Measurements from ENCODE around the gene AMDHD1. TPM values are rescaled to one million over a fixed set of nuclear protein-coding genes. Genes with fewer than 3 reads are reported as not detected.

The AMDHD1 gene
- 1 to 10 TPM; 1.4 to 1.7 TPM for total RNA-seq

GRCh38 chr12:95943330-95943842 is at the start of gene AMDHD1:
TSS of gene AMDHD1 (plus strand) at chr12:95943331. CDS start at chr12:95943399, 68 bp downstream.
- ChIA-PET POLR2A (interaction anchor here (0.6 to 1.0 kb wide), 3 partner anchors 55 to 335 kb away, joined by 3 to 4 read pairs (median 3); partner anchors contain the start of gene LTA4H), CTCF (interaction anchor here (0.6 to 6.1 kb wide), 5 partner anchors 10 to 573 kb away, joined by 3 to 42 read pairs (median 20); no protein-coding TSS in a partner anchor)
- ATAC-seq = peak; percentile 77
- Mint-ChIP-seq H3K36me3 (ENCODE audit: low read depth) (no peaks in the 10 kb centered on the region), H3K27ac (peak within 1 kb of the TSS; percentile 91), H3K4me3 (peak within 1 kb of the TSS; percentile 84), H3K27me3 (no peaks in the 10 kb centered on the region), H3K4me1 (peaks cover 4% of the 10 kb centered on the region), H3K9me3 (ENCODE audit: low read depth) (no peaks in the 10 kb centered on the region)
- DNase-seq = peak; percentile 80
- intact Hi-C loops (cut with DNase I, micrococcal nuclease) = loop anchor here (2.0 to 10.0 kb wide), 9 partner anchors 25 to 941 kb away; partner anchors contain the start of genes LTA4H (in 2 of the 2), SNRPF (in 2 of the 2), FGD6 (in 1 of the 2) and METAP2 (in 1 of the 2)

- H3K4me1 Mint-ChIP-seq = no peaks in the 10 kb centered on the region
- intact Hi-C loops (cut with DNase I, micrococcal nuclease) = no loop called here
- POLR2A ChIA-PET = interaction anchor here (0.7 kb wide), 1 partner anchor 9 kb away, joined by 4 read pairs; no protein-coding TSS in a partner anchor
- CTCF ChIA-PET = interaction anchor here (0.6 kb wide), 1 partner anchor 101 kb away, joined by 3 read pairs; no protein-coding TSS in a partner anchor
- H3K27ac Mint-ChIP-seq = no peak overlapping the region
- DNase-seq (no peak), ATAC-seq (no peak)
- H3K4me3 Mint-ChIP-seq = no peak overlapping the region
- H3K9me3 Mint-ChIP-seq (ENCODE audit: low read depth) = no peaks in the 10 kb centered on the region
- peaks cover 11% of the 10 kb centered on the region for H3K27me3 Mint-ChIP-seq
- no peaks in the 10 kb centered on the region for H3K36me3 Mint-ChIP-seq (ENCODE audit: low read depth)
Observed at GRCh38 chr12:95896846-95897245, 46.3 kb upstream of the AMDHD1 start.

GRCh38 chr12:95898081-95898480 is 45.0 kb upstream of the AMDHD1 start:
- ATAC-seq = no peak
- ChIA-PET POLR2A (no interaction called here), CTCF (no interaction called here)
- Mint-ChIP-seq H3K27me3 (peaks cover 16% of the 10 kb centered on the region), H3K36me3 (ENCODE audit: low read depth) (no peaks in the 10 kb centered on the region), H3K4me1 (no peaks in the 10 kb centered on the region), H3K9me3 (ENCODE audit: low read depth) (no peaks in the 10 kb centered on the region), H3K4me3 (no peak overlapping the region), H3K27ac (no peak overlapping the region)
- no peak for DNase-seq
- intact Hi-C loops (cut with DNase I, micrococcal nuclease) = no loop called here

- Mint-ChIP-seq H3K27ac (no peak overlapping the region), H3K36me3 (ENCODE audit: low read depth) (no peaks in the 10 kb centered on the region), H3K9me3 (ENCODE audit: low read depth) (no peaks in the 10 kb centered on the region), H3K4me1 (no peaks in the 10 kb centered on the region), H3K4me3 (no peak overlapping the region), H3K27me3 (peaks cover 8% of the 10 kb centered on the region)
- intact Hi-C loops (cut with DNase I, micrococcal nuclease) = no loop called here
- ATAC-seq = no peak
- CTCF ChIA-PET = interaction anchor here (1.5 to 2.5 kb wide), 2 partner anchors 9 to 90 kb away, joined by 5 to 10 read pairs; no protein-coding TSS in a partner anchor
- POLR2A ChIA-PET = no interaction called here
- DNase-seq = no peak
Observed at GRCh38 chr12:95908573-95908972, 34.6 kb upstream of the AMDHD1 start.

- Mint-ChIP-seq H3K27ac (no peak overlapping the region), H3K9me3 (ENCODE audit: low read depth) (no peaks in the 10 kb centered on the region), H3K4me3 (no peak overlapping the region), H3K36me3 (ENCODE audit: low read depth) (no peaks in the 10 kb centered on the region), H3K4me1 (no peaks in the 10 kb centered on the region), H3K27me3 (peaks cover 6% of the 10 kb centered on the region)
- ChIA-PET POLR2A (no interaction called here), CTCF (interaction anchor here (1.5 to 2.5 kb wide), 2 partner anchors 8 to 89 kb away, joined by 5 to 10 read pairs; no protein-coding TSS in a partner anchor)
- intact Hi-C loops (cut with DNase I, micrococcal nuclease) = loop anchor here in 1 of 2 experiments (10.0 kb wide), 1 partner anchor 305 kb away; no protein-coding TSS in a partner anchor
- ATAC-seq (no peak), DNase-seq (no peak)
Observed at GRCh38 chr12:95909871-95910270, 33.3 kb upstream of the AMDHD1 start.

GRCh38 chr12:95918194-95918993 is 24.7 kb upstream of the AMDHD1 start:
- intact Hi-C loops (cut with DNase I, micrococcal nuclease) = loop anchor here (1.0 to 10.0 kb wide), 6 partner anchors 24 to 598 kb away; partner anchors contain the start of genes AMDHD1 (in 1 of the 2) and CCDC38 (in 1 of the 2)
- H3K4me1 Mint-ChIP-seq = no peaks in the 10 kb centered on the region
- ChIA-PET CTCF (interaction anchor here (0.6 to 5.4 kb wide), 21 partner anchors 9 to 792 kb away, joined by 3 to 82 read pairs (median 4); partner anchors contain the start of genes AMDHD1, CCDC38 and HAL), POLR2A (no interaction called here)
- H3K27me3 Mint-ChIP-seq = no peaks in the 10 kb centered on the region
- no peaks in the 10 kb centered on the region for H3K9me3 Mint-ChIP-seq (ENCODE audit: low read depth)
- H3K36me3 Mint-ChIP-seq (ENCODE audit: low read depth) = no peaks in the 10 kb centered on the region
- H3K4me3 Mint-ChIP-seq = no peak overlapping the region
- peak; percentile 97 for ATAC-seq
- H3K27ac Mint-ChIP-seq = no peak overlapping the region
- peak; percentile 60 for DNase-seq

GRCh38 chr12:95919110-95919509 is 24.0 kb upstream of the AMDHD1 start:
- Mint-ChIP-seq H3K36me3 (ENCODE audit: low read depth) (no peaks in the 10 kb centered on the region), H3K9me3 (ENCODE audit: low read depth) (no peaks in the 10 kb centered on the region), H3K27me3 (no peaks in the 10 kb centered on the region), H3K27ac (no peak overlapping the region), H3K4me1 (no peaks in the 10 kb centered on the region), H3K4me3 (no peak overlapping the region)
- ChIA-PET POLR2A (no interaction called here), CTCF (interaction anchor here (0.6 to 5.4 kb wide), 17 partner anchors 10 to 978 kb away, joined by 3 to 82 read pairs (median 4); partner anchors contain the start of genes AMDHD1, CCDC38 and HAL)
- intact Hi-C loops (cut with DNase I, micrococcal nuclease) = loop anchor here (2.0 to 10.0 kb wide), 4 partner anchors 24 to 296 kb away; partner anchors contain the start of genes AMDHD1 (in 1 of the 2) and CCDC38 (in 1 of the 2)
- DNase-seq (no peak), ATAC-seq (no peak)

- ATAC-seq = no peak
Observed at GRCh38 chr12:95922231-95922630, 20.9 kb upstream of the AMDHD1 start.

GRCh38 chr12:95940514-95940913 is 2.6 kb upstream of the AMDHD1 start:
- Mint-ChIP-seq H3K9me3 (ENCODE audit: low read depth) (no peaks in the 10 kb centered on the region), H3K4me3 (no peak overlapping the region), H3K27ac (no peak overlapping the region), H3K4me1 (peaks cover 4% of the 10 kb centered on the region), H3K36me3 (ENCODE audit: low read depth) (no peaks in the 10 kb centered on the region), H3K27me3 (no peaks in the 10 kb centered on the region)
- CTCF ChIA-PET = interaction anchor here (0.8 to 6.1 kb wide), 5 partner anchors 13 to 58 kb away, joined by 3 to 42 read pairs (median 20); no protein-coding TSS in a partner anchor
- intact Hi-C loops (cut with DNase I, micrococcal nuclease) = loop anchor here in 1 of 2 experiments (1.0 to 10.0 kb wide), 4 partner anchors 88 to 938 kb away; partner anchors contain the start of gene NDUFA12
- ATAC-seq (no peak), DNase-seq (no peak)
- POLR2A ChIA-PET = no interaction called here

More at GRCh38 chr12:95922231-95922630, 20.9 kb upstream of the AMDHD1 start:
- Mint-ChIP-seq H3K27me3 (no peaks in the 10 kb centered on the region), H3K27ac (no peak overlapping the region), H3K36me3 (ENCODE audit: low read depth) (no peaks in the 10 kb centered on the region), H3K4me3 (no peak overlapping the region), H3K4me1 (no peaks in the 10 kb centered on the region), H3K9me3 (ENCODE audit: low read depth) (no peaks in the 10 kb centered on the region)
- intact Hi-C loops (cut with DNase I, micrococcal nuclease) = no loop called here
- ChIA-PET POLR2A (no interaction called here), CTCF (interaction anchor here (0.7 kb wide), 1 partner anchor 33 kb away, joined by 3 read pairs; no protein-coding TSS in a partner anchor)
- DNase-seq = no peak

- DNase-seq (no peak), ATAC-seq (no peak)
- ChIA-PET POLR2A (interaction anchor here (0.6 to 0.7 kb wide), 2 partner anchors 13 to 448 kb away, joined by 3 to 6 read pairs; no protein-coding TSS in a partner anchor), CTCF (interaction anchor here (0.6 to 6.1 kb wide), 5 partner anchors 11 to 981 kb away, joined by 3 to 42 read pairs (median 20); no protein-coding TSS in a partner anchor)
- no peaks in the 10 kb centered on the region for H3K36me3 Mint-ChIP-seq (ENCODE audit: low read depth)
- H3K4me3 Mint-ChIP-seq = peak overlapping the region; percentile 84
- intact Hi-C loops (cut with DNase I, micrococcal nuclease) = loop anchor here (2.0 to 10.0 kb wide), 9 partner anchors 23 to 940 kb away; partner anchors contain the start of genes LTA4H (in 2 of the 2), SNRPF (in 2 of the 2), FGD6 (in 1 of the 2) and METAP2 (in 1 of the 2)
- no peaks in the 10 kb centered on the region for H3K9me3 Mint-ChIP-seq (ENCODE audit: low read depth)
- peak overlapping the region; percentile 91 for H3K27ac Mint-ChIP-seq
- H3K27me3 Mint-ChIP-seq = no peaks in the 10 kb centered on the region
- H3K4me1 Mint-ChIP-seq = peaks cover 4% of the 10 kb centered on the region
Observed at GRCh38 chr12:95942101-95942523, 1.0 kb upstream of the AMDHD1 start.

Measured in activated CD4-positive, alpha-beta T cell treated with anti-CD3 and anti-CD28 coated beads for 36 hours (primary cell).